Activated CD8-positive, alpha-beta memory T cell treated with anti-CD3 and anti-CD28 coated beads, Interleukin-2, amount 50 U/mL, for 24 hours (primary cell): ENCODE measurements around the gene IGSF8.
"Not testable (repeated sequence)": the region's sequence is repeated elsewhere in the genome, so short reads cannot be mapped to it uniquely, and the experiment has no call there.

Source experiments
- DNase-seq: peaks from one replicate; pipeline ENCODE4 v3.0.0-alpha.2; 2020; ENCODE audit errors: extremely low read depth

The IGSF8 gene

DNA sequence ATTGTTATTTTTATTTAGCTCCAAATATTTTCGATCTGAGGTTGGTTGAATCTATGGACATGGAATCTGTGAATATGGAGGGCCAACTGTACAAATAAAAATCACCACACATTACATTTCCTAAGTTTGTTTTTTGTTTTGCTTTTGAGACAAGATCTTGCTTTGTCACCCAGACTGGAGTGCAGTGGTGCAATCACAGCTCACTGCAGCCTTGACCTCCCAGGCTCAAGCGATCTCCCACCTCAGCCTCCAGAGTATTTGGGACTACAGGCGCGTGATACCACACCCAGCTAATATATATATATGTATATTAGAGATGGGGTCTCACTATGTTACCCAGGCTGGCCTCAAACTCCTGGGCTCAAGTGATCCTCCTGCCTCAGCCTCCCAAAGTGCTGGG lies 27.9 kb upstream of the IGSF8 start:
- not testable (repeated sequence) for DNase-seq

DNA sequence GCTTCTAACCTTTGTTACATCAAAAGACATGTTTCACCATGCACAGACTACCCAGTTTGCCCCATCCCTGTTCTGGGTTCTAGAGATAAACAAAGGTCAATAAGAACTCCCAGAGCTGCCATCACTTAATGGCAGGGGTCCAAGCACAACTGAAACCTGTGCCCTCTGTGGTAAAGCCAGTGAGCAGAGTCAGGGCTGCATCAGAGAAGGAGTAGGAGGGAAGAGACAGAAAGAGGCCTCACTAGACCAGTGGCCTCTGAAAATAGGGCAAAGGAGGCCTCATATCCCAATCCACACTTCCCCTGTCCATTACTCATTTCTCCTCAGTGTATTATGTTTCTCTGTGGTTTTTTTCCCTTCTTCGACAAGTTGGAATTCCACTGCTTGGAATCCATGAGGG lies 27.3 kb upstream of the IGSF8 start:
- no peak for DNase-seq

GRCh38 chr1:160124705-160125478 lies 26.5 kb upstream of the IGSF8 start:
- no peak for DNase-seq

DNA sequence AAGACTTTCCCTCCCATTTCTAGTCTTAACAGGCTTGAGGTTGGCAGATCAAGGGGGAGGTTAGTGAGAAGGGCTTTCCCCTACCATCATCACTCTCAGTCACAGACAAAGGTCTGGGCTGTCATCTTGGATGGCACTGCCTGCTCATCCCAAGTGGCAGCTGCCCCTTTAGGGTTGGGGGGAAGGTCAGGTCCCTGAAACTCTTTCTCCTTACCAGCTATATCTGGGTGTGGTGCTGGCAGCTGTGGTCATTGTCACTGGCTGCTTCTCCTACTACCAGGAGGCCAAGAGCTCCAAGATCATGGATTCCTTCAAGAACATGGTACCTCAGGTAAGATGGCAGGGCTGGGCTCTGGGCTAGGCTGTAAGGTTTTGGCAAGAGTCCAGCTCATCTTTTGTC lies 25.3 kb upstream of the IGSF8 start:
- DNase-seq: no peak

- DNase-seq: no peak
These were observed 24.6 kb upstream of the IGSF8 start for GRCh38 chr1:160122978-160123495.

- no peak for DNase-seq
These were observed 23.0 kb upstream of the IGSF8 start for GRCh38 chr1:160121388-160121787.

GRCh38 chr1:160120797-160121196 lies 22.4 kb upstream of the IGSF8 start:
- no peak for DNase-seq

- DNase-seq: no peak
These were observed 20.5 kb upstream of the IGSF8 start for GRCh38 chr1:160118928-160119327.

DNA sequence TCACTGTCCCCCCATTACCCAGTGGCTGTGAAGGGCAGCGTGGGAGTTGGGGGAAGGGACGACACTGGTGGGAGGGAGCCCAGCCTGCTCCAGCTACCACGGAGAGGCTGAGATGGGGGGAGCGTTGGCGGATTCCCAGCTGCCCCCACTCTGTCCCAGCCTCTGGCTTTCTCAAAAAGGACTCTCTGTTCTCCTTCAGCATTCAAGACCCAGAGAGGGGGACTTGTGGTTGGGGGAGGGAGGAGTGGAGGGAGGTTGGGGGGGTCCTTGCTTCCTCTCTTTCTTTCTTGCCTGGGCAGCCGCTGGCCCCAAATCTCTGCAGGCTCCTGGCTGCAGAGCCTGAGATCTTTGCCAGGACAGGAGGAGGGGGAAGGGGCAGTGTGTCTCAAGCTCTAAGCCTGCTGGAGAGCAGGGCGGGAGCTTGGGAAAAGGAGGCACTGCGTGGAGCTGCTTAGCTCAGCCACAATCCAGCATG lies 19.3 kb upstream of the IGSF8 start:
- no peak for DNase-seq

- DNase-seq: no peak
These were observed 18.9 kb upstream of the IGSF8 start for GRCh38 chr1:160117300-160117699.

DNA sequence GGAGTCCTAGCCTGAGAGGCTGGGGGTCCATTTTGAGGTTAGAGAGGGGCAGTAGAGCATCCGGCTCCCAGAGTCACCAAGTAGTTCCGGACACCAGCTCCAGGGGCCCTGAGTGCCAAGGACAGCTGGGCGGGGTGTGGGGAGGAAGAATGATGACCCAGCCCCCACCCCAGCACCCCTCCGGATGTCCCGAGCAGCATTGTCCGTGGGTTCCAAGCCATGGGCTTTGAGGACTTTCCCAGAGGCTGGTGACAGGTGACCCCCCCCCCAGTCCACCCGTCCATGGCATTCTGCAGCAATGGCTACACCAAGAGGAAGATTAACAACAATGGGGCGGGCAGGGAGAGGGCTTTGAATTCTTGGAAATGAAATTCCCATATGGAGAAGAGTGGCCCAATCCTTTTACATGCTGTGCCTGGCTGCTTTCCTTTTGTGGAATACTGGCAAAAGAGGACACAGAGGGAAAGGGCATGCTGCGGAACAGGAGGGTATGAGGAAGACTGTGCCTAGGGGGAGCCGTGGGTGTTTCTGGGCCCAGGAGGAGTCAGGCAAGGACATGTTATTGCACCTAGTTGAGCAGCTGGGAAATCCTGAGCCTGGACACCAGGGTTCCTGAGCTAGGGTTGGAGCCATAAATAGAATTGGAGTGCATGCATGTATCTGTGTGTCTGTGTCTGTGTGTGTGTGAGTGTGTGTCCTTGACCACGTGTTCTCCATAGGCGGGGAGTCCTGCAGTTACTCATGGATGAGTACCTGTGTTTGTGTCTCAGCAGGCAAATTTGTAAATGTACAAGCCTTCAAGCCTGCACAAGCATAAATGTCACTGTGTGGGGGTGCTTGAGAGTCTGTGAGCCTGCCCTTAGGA lies 18.1 kb upstream of the IGSF8 start:
- no peak for DNase-seq

GRCh38 chr1:160115545-160116282 lies 17.3 kb upstream of the IGSF8 start, which contains the start of gene ATP1A2:
ATP1A2 (plus strand) TSS chr1:160115759; CDS start chr1:160115862, 103 bp downstream.
- no peak for DNase-seq

GRCh38 chr1:160114085-160114484 lies 15.7 kb upstream of the IGSF8 start:
- DNase-seq: no peak

DNA sequence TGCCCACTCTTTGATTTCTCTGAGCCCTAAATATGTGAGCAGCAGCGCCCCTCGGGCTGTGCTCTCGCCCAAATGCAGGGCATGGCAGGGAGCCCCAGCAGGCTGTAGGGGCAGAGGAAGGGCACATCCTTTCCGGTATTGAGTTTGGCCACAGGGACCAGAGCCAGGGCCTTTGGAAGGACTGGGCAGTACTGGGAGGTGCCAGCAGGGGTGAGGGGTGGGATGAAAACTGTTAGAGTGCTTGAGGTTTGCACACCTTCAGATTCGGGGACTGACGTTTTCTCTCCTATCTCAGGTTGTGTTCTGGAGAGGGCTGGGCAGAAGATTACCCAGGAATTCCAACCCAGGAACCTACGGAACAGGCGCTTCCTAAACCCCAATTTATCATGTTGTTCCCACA lies 15.0 kb upstream of the IGSF8 start:
- DNase-seq: no peak

GRCh38 chr1:160112357-160112756 lies 13.9 kb upstream of the IGSF8 start:
- DNase-seq: no peak

GRCh38 chr1:160111462-160111861 lies 13.0 kb upstream of the IGSF8 start:
- DNase-seq: not testable (repeated sequence)

DNA sequence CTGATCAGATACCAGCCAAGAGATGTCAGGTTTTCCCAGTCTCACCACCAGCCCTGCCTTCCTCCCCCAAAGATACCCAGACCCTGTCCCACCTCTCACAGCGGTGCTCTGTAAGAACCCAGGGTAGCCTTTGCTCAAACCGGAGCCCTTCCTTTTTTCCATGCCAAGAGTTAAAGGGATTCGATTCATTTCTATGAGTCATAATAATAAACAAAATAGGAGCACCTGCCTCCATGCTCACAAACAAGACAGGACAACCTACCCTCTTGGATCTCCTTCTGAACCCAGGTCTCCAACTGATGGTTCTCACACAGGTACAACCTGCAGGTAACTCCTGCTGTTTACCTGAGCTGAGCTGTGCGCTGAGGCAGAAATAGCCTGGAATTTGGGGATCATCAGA lies 11.3 kb upstream of the IGSF8 start:
- DNase-seq: no peak

DNA sequence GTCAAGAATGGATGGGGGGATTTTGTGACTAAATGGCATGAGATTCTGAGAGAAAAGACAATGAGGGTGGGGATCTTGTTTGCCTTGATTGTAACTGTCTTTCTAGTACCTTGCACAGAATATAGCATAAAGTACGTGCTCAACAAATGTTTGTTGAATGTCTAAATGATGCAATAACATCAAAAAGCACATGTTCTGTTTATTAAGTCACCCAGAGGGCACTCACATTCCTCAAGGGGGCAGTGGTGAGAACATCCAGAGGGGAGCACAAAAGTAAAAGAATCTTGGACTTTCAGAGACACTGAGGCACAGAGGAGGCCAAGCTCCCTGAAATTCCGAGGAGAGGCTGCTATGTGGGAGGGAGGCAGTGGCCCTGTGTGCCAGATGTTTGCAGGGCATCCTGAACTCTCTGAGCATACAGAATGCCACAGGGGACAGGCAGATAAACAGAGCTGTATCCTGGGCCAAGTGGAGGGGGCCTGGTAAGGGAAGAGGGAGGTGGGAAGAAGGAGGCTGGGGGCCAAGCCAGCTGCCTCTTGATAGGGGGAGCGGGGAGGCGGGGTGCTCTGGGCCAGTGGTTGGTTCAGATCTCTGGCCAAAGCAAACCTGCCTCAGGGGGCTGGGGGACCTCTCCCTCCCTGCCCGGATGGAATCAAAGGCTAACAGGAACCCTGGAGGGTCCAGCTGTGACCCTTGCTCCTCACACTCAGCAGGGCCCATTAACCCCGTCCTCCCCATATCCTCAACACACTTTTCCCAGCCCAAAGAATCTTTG lies 10.7 kb upstream of the IGSF8 start:
- no peak for DNase-seq

- no peak for DNase-seq
These were observed 9.1 kb upstream of the IGSF8 start for GRCh38 chr1:160107512-160107911.

GRCh38 chr1:160105155-160105554 lies 6.7 kb upstream of the IGSF8 start:
- DNase-seq: no peak

DNA sequence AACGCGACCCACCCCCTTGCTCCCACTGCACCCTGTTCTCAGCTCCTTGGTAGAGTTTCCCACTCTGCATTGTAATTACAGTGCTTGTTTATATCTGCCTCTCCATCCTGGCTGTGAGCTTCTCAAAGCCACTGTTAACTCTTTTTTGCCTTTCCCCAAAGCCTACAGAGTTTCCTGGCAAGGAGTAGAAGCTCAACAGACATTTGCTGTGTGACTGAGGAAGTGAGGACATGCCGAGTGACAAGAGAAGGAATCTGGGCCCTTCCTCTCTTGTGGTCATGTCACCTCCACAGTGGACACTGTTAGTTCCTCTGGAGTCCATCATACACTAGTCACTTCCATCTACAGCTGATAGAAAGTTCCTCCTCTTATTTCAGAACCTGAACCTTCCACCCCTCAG lies 6.1 kb upstream of the IGSF8 start:
- no peak for DNase-seq
